K562 (cell line): ENCODE results near the gene DPPA4.

Experiments
- CBX5 ChIP-seq: IDR thresholded peaks from 2 replicates; pipeline ENCODE4 v1.6.1; 2014; ENCODE audit warnings: low read depth, borderline replicate concordance
- EGR1 ChIP-seq: fragments of 450-650 bp; conservative IDR thresholded peaks from 2 replicates; pipeline ENCODE4 v1.6.1; 2017; ENCODE audit warnings: mild to moderate bottlenecking
- PHB ChIP-seq: fragments of 250-450 bp; sonication (Bioruptor Pico); IDR thresholded peaks from 2 replicates; pipeline ENCODE4 v1.5.0; 2021
- SIN3A ChIP-seq, 2 experiments: fragments of 150-350 bp in 1 of 2; IDR thresholded peaks; 2 replicates each; pipeline ENCODE4 v1.6.1; 2011 to 2016; ENCODE audit warnings: borderline replicate concordance in 2 of 2, low read depth in 2 of 2, low read length in 2 of 2, mild to moderate bottlenecking in 2 of 2, moderate library complexity in 2 of 2; ENCODE audit not compliant: control insufficient read depth in 1 of 2
- SMARCC2 ChIP-seq: fragments of 450-650 bp; IDR thresholded peaks from 2 replicates; pipeline ENCODE4 v1.6.1; 2017; ENCODE audit warnings: antibody characterized with exemption, moderate library complexity, mild to moderate bottlenecking, low read depth
- SP1 ChIP-seq: sonication (generic); formaldehyde crosslinking; IDR thresholded peaks from 2 replicates; pipeline ENCODE4 v1.8.1; 2022; ENCODE audit warnings: mild to moderate bottlenecking, missing genetic modification reagents
- ZNF224 ChIP-seq: sonication (generic); formaldehyde crosslinking; IDR thresholded peaks from 2 replicates; pipeline ENCODE4 v1.8.0; 2022; ENCODE audit warnings: mild to moderate bottlenecking, missing genetic modification reagents
- TF ChIP-seq, protein P1 (sequence below), 2 experiments: fragments of 450-650 bp; formaldehyde crosslinking in 1 of 2; IDR thresholded peaks; 2 replicates each; pipeline versions ENCODE4 v1.4.0 to v1.6.1; 2014 to 2020; ENCODE audit warnings: mild to moderate bottlenecking in 2 of 2, borderline replicate concordance in 1 of 2, low read depth in 1 of 2
- TF ChIP-seq, protein P2 (sequence below): fragments of 450-650 bp; IDR thresholded peaks from 2 replicates; pipeline ENCODE4 v1.6.1; 2018; ENCODE audit warnings: mild to moderate bottlenecking, low read depth; ENCODE audit not compliant: partially characterized antibody

DNA sequence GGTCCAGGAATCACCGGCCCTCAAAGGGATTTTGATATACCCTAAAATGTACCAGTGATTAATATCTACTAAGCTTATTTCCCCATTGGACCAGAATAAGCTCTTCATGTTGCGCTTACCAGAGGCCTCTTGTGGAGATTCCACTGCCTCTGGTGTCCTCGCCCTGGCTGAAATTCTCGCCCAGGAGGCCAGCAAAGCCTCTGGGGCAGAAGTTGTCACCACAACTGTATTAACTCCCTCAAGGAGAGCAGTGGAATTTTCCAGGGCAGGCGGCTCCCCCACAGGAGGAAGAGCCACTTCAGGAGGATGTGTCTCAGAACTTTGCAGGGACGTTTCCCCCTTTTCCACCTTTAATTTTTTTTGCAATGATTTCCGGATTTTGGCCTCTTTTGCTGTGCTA, 6.9 kb downstream of the DPPA4 start:
- no peak for TF ChIP-seq SP1
- no peak for TF ChIP-seq SIN3A (IDR thresholded peaks at IDR 0.05; ENCODE audit: borderline replicate concordance in 2 of 2, control insufficient read depth in 1 of 2, low read depth in 2 of 2, low read length in 2 of 2)
- TF ChIP-seq SMARCC2, result no peak
- TF ChIP-seq, protein P1, sequence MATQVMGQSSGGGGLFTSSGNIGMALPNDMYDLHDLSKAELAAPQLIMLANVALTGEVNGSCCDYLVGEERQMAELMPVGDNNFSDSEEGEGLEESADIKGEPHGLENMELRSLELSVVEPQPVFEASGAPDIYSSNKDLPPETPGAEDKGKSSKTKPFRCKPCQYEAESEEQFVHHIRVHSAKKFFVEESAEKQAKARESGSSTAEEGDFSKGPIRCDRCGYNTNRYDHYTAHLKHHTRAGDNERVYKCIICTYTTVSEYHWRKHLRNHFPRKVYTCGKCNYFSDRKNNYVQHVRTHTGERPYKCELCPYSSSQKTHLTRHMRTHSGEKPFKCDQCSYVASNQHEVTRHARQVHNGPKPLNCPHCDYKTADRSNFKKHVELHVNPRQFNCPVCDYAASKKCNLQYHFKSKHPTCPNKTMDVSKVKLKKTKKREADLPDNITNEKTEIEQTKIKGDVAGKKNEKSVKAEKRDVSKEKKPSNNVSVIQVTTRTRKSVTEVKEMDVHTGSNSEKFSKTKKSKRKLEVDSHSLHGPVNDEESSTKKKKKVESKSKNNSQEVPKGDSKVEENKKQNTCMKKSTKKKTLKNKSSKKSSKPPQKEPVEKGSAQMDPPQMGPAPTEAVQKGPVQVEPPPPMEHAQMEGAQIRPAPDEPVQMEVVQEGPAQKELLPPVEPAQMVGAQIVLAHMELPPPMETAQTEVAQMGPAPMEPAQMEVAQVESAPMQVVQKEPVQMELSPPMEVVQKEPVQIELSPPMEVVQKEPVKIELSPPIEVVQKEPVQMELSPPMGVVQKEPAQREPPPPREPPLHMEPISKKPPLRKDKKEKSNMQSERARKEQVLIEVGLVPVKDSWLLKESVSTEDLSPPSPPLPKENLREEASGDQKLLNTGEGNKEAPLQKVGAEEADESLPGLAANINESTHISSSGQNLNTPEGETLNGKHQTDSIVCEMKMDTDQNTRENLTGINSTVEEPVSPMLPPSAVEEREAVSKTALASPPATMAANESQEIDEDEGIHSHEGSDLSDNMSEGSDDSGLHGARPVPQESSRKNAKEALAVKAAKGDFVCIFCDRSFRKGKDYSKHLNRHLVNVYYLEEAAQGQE (IDR thresholded peaks at IDR 0.05; ENCODE audit: borderline replicate concordance), result no peak
- TF ChIP-seq, protein P1 (CRISPR knock-in tag; IDR thresholded peaks at IDR 0.05; ENCODE audit: low read depth), result no peak
- TF ChIP-seq, protein P2, sequence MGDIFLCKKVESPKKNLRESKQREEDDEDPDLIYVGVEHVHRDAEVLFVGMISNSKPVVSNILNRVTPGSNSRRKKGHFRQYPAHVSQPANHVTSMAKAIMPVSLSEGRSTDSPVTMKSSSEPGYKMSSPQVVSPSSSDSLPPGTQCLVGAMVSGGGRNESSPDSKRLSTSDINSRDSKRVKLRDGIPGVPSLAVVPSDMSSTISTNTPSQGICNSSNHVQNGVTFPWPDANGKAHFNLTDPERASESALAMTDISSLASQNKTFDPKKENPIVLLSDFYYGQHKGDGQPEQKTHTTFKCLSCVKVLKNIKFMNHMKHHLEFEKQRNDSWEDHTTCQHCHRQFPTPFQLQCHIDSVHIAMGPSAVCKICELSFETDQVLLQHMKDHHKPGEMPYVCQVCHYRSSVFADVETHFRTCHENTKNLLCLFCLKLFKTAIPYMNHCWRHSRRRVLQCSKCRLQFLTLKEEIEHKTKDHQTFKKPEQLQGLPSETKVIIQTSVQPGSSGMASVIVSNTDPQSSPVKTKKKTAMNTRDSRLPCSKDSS, result no peak
- no peak for TF ChIP-seq CBX5
- TF ChIP-seq ZNF224 (CRISPR knock-in tag), result no peak
- no peak for TF ChIP-seq EGR1
- TF ChIP-seq PHB, result no peak
